Caki2 (cell line): ENCODE data around the gene CRIM1. TPM values are rescaled to one million over a fixed set of nuclear protein-coding genes. Genes with fewer than 3 reads are reported as not detected.

Experiments
- DNase-seq: peaks from one replicate; pipeline ENCODE4 v3.0.0-alpha.2; 2015; ENCODE audit warnings: low read depth
- in situ Hi-C: cut with HindIII; loops from 2 replicates; pipeline ENCODE4 v1.10.0; 2016; ENCODE audit warnings: low sequenced_read_pairs, low pct_unique_long_range_greater_than_20kb, mixed read lengths
- total RNA-seq: library from RNA; depleted of rRNA; stranded (reverse); fragments of >200 nt; shearing (Covaris generic); gene quantifications from 2 replicates; pipeline ENCODE4 v1.2.3, GENCODE V29; 2014; ENCODE audit warnings: low replicate concordance

Gene CRIM1
- total RNA-seq, 1 experiment from 2014 or later, result 72.8 TPM

DNA sequence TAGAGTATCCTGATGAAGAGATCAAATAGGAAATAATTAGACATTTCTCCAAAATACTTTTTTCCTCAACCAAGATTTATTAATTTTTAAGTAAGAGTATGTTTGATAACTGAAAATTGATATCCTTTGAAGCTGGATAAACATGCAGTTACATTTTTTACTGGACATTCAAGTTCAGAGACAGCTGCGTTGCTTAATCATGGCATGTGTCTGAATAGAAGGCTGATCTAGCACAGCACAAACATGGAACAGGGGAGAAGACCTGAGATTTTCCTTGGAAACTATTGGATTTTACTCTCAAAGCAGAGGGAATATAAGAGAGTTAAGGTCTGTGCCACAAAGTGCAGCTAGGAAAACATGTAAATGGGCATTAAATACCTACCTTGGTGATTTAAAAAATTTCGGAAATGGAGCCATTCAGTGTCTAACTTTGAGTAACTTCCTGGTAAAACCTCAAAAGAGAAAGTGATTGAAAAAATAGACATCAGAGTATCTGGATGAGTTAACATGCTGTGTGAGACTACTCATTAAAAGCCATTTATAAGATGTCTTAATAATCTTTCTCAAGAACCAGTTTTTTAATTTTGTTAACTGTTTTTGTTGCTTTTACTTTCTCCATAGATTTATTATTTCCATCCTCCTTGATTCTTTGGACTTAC lies 31.8 kb downstream of the CRIM1 start:
- no peak for DNase-seq

DNA sequence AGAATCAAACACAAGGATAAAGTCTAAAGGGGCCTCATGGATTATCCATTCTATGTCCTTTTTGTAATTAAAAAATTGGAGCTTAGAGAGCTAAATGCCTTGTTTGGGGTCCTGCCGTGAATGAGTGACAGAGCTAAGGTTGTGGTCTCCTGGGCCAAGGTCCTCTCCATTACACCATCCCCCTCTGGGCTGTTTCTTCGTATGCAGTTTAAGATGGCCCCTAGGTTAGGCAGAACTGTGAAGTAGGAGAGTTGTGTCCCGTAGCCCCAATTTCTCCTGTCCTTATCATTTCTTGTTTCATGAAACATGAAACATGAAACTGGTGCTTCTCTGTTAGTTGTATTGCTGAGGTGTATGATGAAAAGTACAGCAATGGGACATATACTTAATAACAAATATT lies 32.9 kb downstream of the CRIM1 start:
- in situ Hi-C loops, result no loop called here

More for the DNA sequence above, 31.8 kb downstream of the CRIM1 start:
- in situ Hi-C loops, result no loop called here

GRCh38 chr2:36389091-36389564 lies 33.5 kb downstream of the CRIM1 start:
- no peak for DNase-seq
- in situ Hi-C loops, result no loop called here

More for the DNA sequence above, 32.9 kb downstream of the CRIM1 start:
- DNase-seq, result no peak

DNA sequence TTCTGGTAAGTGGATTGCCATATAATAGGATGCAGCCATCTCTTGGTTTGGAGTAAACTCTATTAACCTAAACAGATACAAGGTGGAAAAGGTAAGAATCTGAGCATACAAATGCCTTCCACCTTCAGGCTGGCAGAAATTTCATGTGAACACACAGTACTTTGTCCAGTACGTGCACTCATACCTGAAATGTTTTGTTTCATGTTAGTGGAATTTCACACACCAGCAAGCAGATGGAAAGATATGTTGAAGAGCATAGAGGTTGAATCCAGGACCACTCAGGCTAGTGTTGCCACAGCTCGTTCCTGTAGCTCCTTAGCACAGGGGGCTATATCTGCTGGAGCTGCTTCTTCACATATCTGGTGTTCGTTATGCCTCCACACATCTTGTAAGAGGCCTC lies 34.0 kb downstream of the CRIM1 start:
- no peak for DNase-seq
- in situ Hi-C loops, result no loop called here

GRCh38 chr2:36392571-36393255 lies 37.1 kb downstream of the CRIM1 start:
- DNase-seq, result no peak
- in situ Hi-C loops, result no loop called here

DNA sequence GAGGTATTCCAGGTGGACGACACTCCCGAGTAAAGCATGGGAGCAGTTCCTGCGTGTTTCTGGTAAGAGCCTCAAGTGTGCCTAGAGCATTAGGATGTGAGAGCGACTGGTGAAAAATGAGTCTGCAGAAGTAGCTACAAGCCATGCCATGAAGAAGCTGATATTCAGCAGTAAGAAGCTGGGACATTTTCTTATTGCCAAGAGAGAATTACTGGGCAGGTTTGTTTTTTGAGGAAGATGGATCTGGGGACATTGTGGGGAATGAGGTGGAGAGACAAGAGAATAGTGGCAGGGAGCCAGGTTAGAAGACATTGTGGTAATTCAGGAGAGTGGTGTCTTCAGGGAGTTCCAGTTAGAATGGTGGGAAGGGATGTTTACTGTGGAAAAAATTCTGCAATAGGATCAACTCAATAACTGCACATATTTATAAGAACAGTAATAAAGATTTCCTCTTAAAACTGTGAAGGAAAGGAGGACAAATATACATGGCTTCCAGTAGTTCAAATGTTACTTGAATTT lies 38.2 kb downstream of the CRIM1 start:
- DNase-seq, result no peak
- in situ Hi-C loops, result no loop called here

DNA sequence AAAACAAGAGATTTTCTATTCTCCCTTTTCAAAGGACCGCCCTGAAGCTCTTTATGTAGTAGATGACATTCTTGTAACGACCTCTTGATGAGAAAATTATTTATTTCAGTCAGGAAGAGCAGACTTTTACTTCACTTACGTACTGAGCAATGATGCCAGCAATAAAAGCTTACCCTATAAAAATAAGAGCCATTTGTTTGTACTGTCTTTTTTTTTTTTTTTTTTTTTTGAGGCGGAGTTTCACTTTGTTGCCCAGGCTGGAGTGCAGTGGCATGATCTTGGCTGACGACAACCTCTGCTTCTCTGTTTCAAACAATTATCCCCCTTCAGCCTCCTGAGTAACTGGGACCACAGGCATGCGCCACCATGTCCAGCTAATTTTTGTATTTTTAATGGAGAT lies 39.2 kb downstream of the CRIM1 start:
- DNase-seq, result no peak
- in situ Hi-C loops, result no loop called here

- no peak for DNase-seq
- in situ Hi-C loops, result no loop called here
Observed at GRCh38 chr2:36395866-36396265, 40.3 kb downstream of the CRIM1 start.

GRCh38 chr2:36396878-36397539 lies 41.4 kb downstream of the CRIM1 start:
- no peak for DNase-seq
- in situ Hi-C loops, result no loop called here

DNA sequence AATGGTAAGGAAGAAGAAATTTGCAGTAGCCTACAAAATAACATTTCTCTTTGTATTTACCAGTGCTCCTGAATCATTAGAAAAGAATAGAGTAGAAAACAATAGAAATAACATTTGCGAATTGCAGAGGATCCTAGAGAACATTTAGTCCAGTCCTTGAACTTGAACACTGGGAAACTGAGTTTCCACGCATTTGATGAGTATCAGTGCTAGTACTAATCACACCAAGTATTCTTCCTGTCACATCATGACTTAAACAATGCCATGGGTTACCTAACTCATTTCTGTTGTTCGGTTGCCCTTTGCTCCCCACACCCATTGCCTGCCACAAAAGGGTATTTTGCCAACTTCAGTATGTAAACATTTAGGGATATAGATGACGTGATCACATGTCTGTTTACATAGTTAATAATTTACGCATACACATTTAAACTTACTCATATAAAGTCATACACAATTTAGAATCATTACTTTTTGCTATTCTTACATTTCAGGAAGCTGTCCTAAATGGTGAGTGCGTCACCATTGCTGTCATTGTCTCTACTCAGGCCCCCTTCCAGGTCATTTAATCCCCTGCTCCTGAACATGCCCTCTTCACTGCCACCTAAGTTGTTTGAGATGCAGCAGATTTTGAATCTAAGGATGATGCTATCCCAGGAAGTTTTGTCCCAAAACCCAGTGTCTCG lies 42.3 kb downstream of the CRIM1 start:
- in situ Hi-C loops, result no loop called here
- no peak for DNase-seq

- in situ Hi-C loops, result no loop called here
- no peak for DNase-seq
Observed at GRCh38 chr2:36399050-36399449, 43.5 kb downstream of the CRIM1 start.

GRCh38 chr2:36403675-36404230 lies 48.2 kb downstream of the CRIM1 start:
- peak; percentile 92 for DNase-seq
- in situ Hi-C loops, result no loop called here

GRCh38 chr2:36404318-36404717 lies 48.7 kb downstream of the CRIM1 start:
- in situ Hi-C loops, result no loop called here

GRCh38 chr2:36404754-36405153 lies 49.2 kb downstream of the CRIM1 start:
- no peak for DNase-seq

More at GRCh38 chr2:36404318-36404717, 48.7 kb downstream of the CRIM1 start:
- DNase-seq, result peak; percentile 60

DNA sequence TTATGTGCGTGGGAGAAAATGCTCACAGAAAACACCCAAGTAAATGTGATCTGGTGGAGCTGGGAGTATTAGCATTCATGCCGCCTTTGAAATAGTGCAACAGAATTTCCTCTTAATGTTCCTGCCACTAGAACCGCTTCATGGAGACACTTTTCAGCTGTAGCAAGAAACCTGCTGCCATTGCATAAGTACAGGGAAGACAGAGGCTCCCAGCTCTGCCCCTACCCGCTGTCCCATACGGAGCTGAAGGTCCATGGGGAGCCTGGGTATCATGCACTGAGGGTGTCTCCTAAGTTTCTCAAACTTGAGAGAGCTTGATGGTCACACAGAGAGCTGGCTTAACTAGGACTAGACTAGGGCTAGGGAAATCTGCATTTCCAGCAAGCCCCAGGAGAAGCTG lies 49.6 kb downstream of the CRIM1 start:
- in situ Hi-C loops, result no loop called here
- no peak for DNase-seq

More at GRCh38 chr2:36404754-36405153, 49.2 kb downstream of the CRIM1 start:
- in situ Hi-C loops, result no loop called here

- in situ Hi-C loops, result no loop called here
- no peak for DNase-seq
Observed at GRCh38 chr2:36406296-36406695, 50.7 kb downstream of the CRIM1 start.

DNA sequence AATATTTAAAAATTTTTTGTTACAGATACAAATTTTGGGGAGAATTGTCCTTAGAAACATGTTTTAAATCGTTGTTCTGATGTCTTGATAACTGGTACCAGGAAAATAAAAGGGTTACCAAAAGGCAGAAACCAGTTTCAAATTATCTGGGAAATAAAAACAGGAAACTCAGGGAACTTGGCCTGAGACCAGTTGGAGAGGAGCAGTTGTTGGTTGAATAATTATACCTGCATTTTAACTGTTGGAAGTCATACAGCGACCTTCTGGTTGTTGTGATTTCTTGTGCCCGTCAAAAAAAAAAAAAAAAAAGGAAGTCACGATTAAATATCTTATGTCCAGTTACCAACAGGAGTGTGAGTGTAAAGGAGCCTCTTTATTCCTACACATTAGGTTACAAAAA lies 51.8 kb downstream of the CRIM1 start:
- in situ Hi-C loops, result no loop called here

DNA sequence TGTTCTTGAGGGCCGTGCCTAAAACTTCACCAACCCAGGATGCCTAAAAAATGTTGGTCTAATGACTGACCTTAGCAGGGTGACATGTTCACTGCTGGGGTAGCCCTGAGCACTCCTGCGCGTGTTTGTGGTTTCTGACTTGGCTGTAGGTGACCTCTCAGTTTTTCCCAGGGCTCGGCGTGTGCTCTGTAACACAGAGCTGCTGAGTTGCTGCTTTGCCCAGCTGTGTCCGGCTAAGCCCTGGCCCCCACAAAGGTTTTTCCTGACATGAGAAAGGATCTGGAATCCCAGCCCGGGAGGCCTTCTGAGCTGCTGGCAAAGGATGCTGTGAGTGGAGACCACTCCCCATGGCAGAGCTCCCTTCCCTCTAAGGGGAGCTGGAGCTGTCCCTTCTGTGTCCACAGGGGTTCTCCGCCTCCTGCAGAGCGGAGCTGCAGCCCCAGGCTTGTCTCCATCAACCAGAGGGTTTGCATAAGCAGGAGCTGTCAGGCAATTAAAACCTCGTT lies 52.7 kb downstream of the CRIM1 start:
- in situ Hi-C loops, result no loop called here

More for the DNA sequence above, 51.8 kb downstream of the CRIM1 start:
- DNase-seq, result no peak

More for the DNA sequence above, 52.7 kb downstream of the CRIM1 start:
- DNase-seq, result no peak
